Progenitor cell of endocrine pancreas (in vitro differentiated cells): ENCODE data around the gene CBX2. TPM values are rescaled to one million over a fixed set of nuclear protein-coding genes. Genes with fewer than 3 reads are reported as not detected.

Experiments used
- DNase-seq: peaks from one replicate; pipeline ENCODE4 v3.0.0; 2021; ENCODE audit warnings: low spot score; ENCODE audit not compliant: unreplicated experiment
- H3K27ac Mint-ChIP-seq: 2 replicates; pipeline ENCODE4 v1.8.0; 2021; ENCODE audit warnings: mild to moderate bottlenecking, moderate library complexity, mixed read lengths
- H3K27me3 Mint-ChIP-seq: 2 replicates; pipeline ENCODE4 v1.8.0; 2021; ENCODE audit warnings: mixed read lengths
- H3K36me3 Mint-ChIP-seq: 2 replicates; pipeline ENCODE4 v1.8.0; 2022; ENCODE audit warnings: mixed read lengths; ENCODE audit not compliant: insufficient read depth
- H3K4me1 Mint-ChIP-seq: 2 replicates; pipeline ENCODE4 v1.8.0; 2021; ENCODE audit warnings: low read depth, mixed read lengths
- H3K4me3 Mint-ChIP-seq: 2 replicates; pipeline ENCODE4 v1.8.0; 2021; ENCODE audit warnings: low read depth, mild to moderate bottlenecking, moderate library complexity, mixed read lengths
- H3K9me3 Mint-ChIP-seq: 2 replicates; pipeline ENCODE4 v1.8.0; 2021; ENCODE audit warnings: low read depth, mixed read lengths
- CTCF ChIP-seq: fragments of 200-600 bp; sonication (generic); IDR thresholded peaks from one replicate; pipeline ENCODE4 v1.5.0; 2021; ENCODE audit warnings: antibody characterized with exemption, mild to moderate bottlenecking; ENCODE audit not compliant: unreplicated experiment
- total RNA-seq: library from RNA; stranded (reverse); gene quantifications from 2 replicates; pipeline ENCODE4 v1.2.1, GENCODE V29; 2021

Gene CBX2
- total RNA-seq, 1 donor from 2014 or later, result 111 TPM

GRCh38 chr17:79811868-79812352, 34.0 kb downstream of the CBX2 start:
- DNase-seq, result no peak

GRCh38 chr17:79812353-79813258, 34.7 kb downstream of the CBX2 start:
- no peaks in the 10 kb centered on the region for H3K9me3 Mint-ChIP-seq
- no peaks in the 10 kb centered on the region for H3K36me3 Mint-ChIP-seq
- no peak for TF ChIP-seq CTCF
- no peak for DNase-seq
- H3K4me3 Mint-ChIP-seq, result peak overlapping the region; percentile 69
- H3K27me3 Mint-ChIP-seq, result peaks cover 47% of the 10 kb centered on the region
- H3K27ac Mint-ChIP-seq, result peak overlapping the region; percentile 91
- H3K4me1 Mint-ChIP-seq, result peaks cover 21% of the 10 kb centered on the region

More at GRCh38 chr17:79811868-79812352, 34.0 kb downstream of the CBX2 start:
- no peaks in the 10 kb centered on the region for H3K9me3 Mint-ChIP-seq
- TF ChIP-seq CTCF, result no peak
- no peaks in the 10 kb centered on the region for H3K36me3 Mint-ChIP-seq
- H3K27me3 Mint-ChIP-seq, result peaks cover 47% of the 10 kb centered on the region
- peak overlapping the region; percentile 62 for H3K4me3 Mint-ChIP-seq
- H3K4me1 Mint-ChIP-seq, result peaks cover 21% of the 10 kb centered on the region
- peak overlapping the region; percentile 91 for H3K27ac Mint-ChIP-seq

- Mint-ChIP-seq H3K4me1 (peaks cover 21% of the 10 kb centered on the region), H3K4me3 (no peak overlapping the region), H3K9me3 (no peaks in the 10 kb centered on the region), H3K36me3 (no peaks in the 10 kb centered on the region), H3K27ac (no peak overlapping the region), H3K27me3 (peaks cover 47% of the 10 kb centered on the region)
- no peak for DNase-seq
- TF ChIP-seq CTCF, result no peak
These were observed 35.6 kb downstream of the CBX2 start for GRCh38 chr17:79813297-79814126.

- no peak for DNase-seq
- peaks cover 54% of the 10 kb centered on the region for H3K27me3 Mint-ChIP-seq
- peak overlapping the region; percentile 77 for H3K27ac Mint-ChIP-seq
- no peaks in the 10 kb centered on the region for H3K36me3 Mint-ChIP-seq
- peaks cover 18% of the 10 kb centered on the region for H3K4me1 Mint-ChIP-seq
- no peaks in the 10 kb centered on the region for H3K9me3 Mint-ChIP-seq
- no peak for TF ChIP-seq CTCF
- H3K4me3 Mint-ChIP-seq, result peak overlapping the region; percentile 60
These were observed 36.4 kb downstream of the CBX2 start for GRCh38 chr17:79814127-79814973.
